RWPE1 (cell line): ENCODE data around the gene UQCC3.
A peak's percentile ranks its signal among the peaks of the same experiment; 100 is the strongest.
"Not testable (repeated sequence)": the region's sequence is repeated elsewhere in the genome, so short reads cannot be mapped to it uniquely, and the experiment has no call there.

Experiments used
- CTCF ChIA-PET: fragments of 350-600 bp; sonication (Branson Sonifier 250); formaldehyde crosslinking; extraction: SDS; loops from one replicate; lab custom pipeline; 2021; lab: Yijun Ruan, JAX
- POLR2A ChIA-PET: fragments of 400-600 bp; formaldehyde crosslinking; extraction: SDS; loops from one replicate; lab custom pipeline; 2020; ENCODE audit warnings: antibody characterized with exemption; ENCODE audit not compliant: low non-redundant PET; lab: Yijun Ruan, JAX
- DNase-seq: peaks from one replicate; pipeline ENCODE4 v3.0.0; 2012; ENCODE audit warnings: low spot score
- H3K27ac ChIP-seq: fragments of 450-650 bp; 2 replicates; pipeline ENCODE4 v1.5.1; 2017
- TF ChIP-seq, protein P1 (sequence below): fragments of 450-650 bp; conservative IDR thresholded peaks from 2 replicates; pipeline ENCODE4 v1.5.1; 2017; ENCODE audit warnings: low read depth, mild to moderate bottlenecking

The UQCC3 gene

GRCh38 chr11:62671236-62671607 is 251 bp upstream of the UQCC3 start:
- H3K27ac ChIP-seq: peak overlapping the region; percentile 94
- no peak for DNase-seq
- CTCF ChIA-PET: interaction anchor here (0.6 kb wide), 1 partner anchor 529 kb away, joined by 4 read pairs; no protein-coding TSS in a partner anchor
- TF ChIP-seq, protein P1, sequence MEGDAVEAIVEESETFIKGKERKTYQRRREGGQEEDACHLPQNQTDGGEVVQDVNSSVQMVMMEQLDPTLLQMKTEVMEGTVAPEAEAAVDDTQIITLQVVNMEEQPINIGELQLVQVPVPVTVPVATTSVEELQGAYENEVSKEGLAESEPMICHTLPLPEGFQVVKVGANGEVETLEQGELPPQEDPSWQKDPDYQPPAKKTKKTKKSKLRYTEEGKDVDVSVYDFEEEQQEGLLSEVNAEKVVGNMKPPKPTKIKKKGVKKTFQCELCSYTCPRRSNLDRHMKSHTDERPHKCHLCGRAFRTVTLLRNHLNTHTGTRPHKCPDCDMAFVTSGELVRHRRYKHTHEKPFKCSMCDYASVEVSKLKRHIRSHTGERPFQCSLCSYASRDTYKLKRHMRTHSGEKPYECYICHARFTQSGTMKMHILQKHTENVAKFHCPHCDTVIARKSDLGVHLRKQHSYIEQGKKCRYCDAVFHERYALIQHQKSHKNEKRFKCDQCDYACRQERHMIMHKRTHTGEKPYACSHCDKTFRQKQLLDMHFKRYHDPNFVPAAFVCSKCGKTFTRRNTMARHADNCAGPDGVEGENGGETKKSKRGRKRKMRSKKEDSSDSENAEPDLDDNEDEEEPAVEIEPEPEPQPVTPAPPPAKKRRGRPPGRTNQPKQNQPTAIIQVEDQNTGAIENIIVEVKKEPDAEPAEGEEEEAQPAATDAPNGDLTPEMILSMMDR: no peak
- POLR2A ChIA-PET: interaction anchor here (0.9 to 1.5 kb wide), 2 partner anchors 49 to 97 kb away, joined by 4 to 7 read pairs; partner anchors contain the start of genes B3GAT3 and EEF1G

GRCh38 chr11:62673196-62673525 is 1.7 kb downstream of the UQCC3 start:
- CTCF ChIA-PET: interaction anchor here (0.7 to 1.1 kb wide), 3 partner anchors 8 to 80 kb away, joined by 3 to 4 read pairs (median 3); no protein-coding TSS in a partner anchor
- POLR2A ChIA-PET: no interaction called here

GRCh38 chr11:62675415-62675814 is 3.9 kb downstream of the UQCC3 start:
- CTCF ChIA-PET: interaction anchor here (0.6 kb wide), 1 partner anchor 30 kb away, joined by 3 read pairs; no protein-coding TSS in a partner anchor
- POLR2A ChIA-PET, DNase-seq: not testable (repeated sequence)
- peak overlapping the region; percentile 57 for H3K27ac ChIP-seq

More at GRCh38 chr11:62673196-62673525, 1.7 kb downstream of the UQCC3 start:
- TF ChIP-seq, protein P1: no peak
- peak overlapping the region; percentile 94 for H3K27ac ChIP-seq
- DNase-seq: no peak

- POLR2A ChIA-PET: interaction anchor here (0.6 to 1.5 kb wide), 2 partner anchors 12 to 281 kb away, joined by 4 to 6 read pairs; partner anchors contain the start of genes C11orf98 and CSKMT
- CTCF ChIA-PET: interaction anchor here (0.6 kb wide), 1 partner anchor 18 kb away, joined by 3 read pairs; no protein-coding TSS in a partner anchor
- no peak for DNase-seq
- H3K27ac ChIP-seq: peak overlapping the region; percentile 61
- TF ChIP-seq, protein P1: no peak
Measured at GRCh38 chr11:62676698-62677097, 5.2 kb downstream of the UQCC3 start.

DNA sequence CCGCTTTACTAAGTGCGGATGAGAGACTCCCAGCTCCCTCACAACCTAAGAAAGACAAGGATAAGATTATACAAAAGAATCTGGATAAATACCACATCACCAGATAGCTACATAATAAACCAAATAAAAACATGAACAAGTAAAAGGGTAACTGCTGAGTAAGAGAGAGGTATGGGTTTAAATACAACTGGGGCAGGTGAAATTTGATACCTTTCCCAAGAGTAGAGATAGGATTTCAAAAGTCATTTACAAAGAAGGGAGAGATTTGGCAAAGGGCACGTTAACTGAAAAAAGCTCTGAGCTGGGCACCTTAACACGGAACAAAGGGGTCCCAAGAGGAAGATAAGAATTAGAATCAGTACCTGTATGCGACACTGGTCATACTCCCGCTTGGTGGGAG is 5.7 kb downstream of the UQCC3 start:
- TF ChIP-seq, protein P1: no peak
- ChIA-PET POLR2A (interaction anchor here (0.6 to 1.5 kb wide), 2 partner anchors 12 to 281 kb away, joined by 4 to 6 read pairs; partner anchors contain the start of genes C11orf98 and CSKMT), CTCF (interaction anchor here (0.5 to 0.6 kb wide), 2 partner anchors 18 to 21 kb away, joined by 3 to 4 read pairs; no protein-coding TSS in a partner anchor)
- peak overlapping the region; percentile 88 for H3K27ac ChIP-seq
- no peak for DNase-seq

- CTCF ChIA-PET: no interaction called here
Measured at GRCh38 chr11:62677714-62678113, 6.2 kb downstream of the UQCC3 start.

GRCh38 chr11:62678433-62678769 is 6.9 kb downstream of the UQCC3 start:
- ChIA-PET POLR2A (no interaction called here), CTCF (no interaction called here)
- DNase-seq: no peak
- TF ChIP-seq, protein P1: no peak
- peak overlapping the region; percentile 88 for H3K27ac ChIP-seq

More at GRCh38 chr11:62677714-62678113, 6.2 kb downstream of the UQCC3 start:
- H3K27ac ChIP-seq: peak overlapping the region; percentile 88
- DNase-seq: no peak
- TF ChIP-seq, protein P1: no peak
- POLR2A ChIA-PET: interaction anchor here (1.5 kb wide), 1 partner anchor 13 kb away, joined by 4 read pairs; the partner anchor contains the start of genes C11orf98 and CSKMT
